HG03025 (cell line): ENCODE data around the gene DNAJC16.

Source experiments
- ATAC-seq: cut with Tn5 transposase; IDR thresholded peaks from one replicate; pipeline ENCODE4 v1.9.1; 2021; ENCODE audit warnings: mild to moderate bottlenecking, moderate library complexity; ENCODE audit not compliant: unreplicated experiment, low FRiP score

The DNAJC16 gene

GRCh38 chr1:15531682-15532081 is 5.0 kb downstream of the DNAJC16 start:
- no peak for ATAC-seq

- no peak for ATAC-seq
Observed at GRCh38 chr1:15538771-15539170, 12.1 kb downstream of the DNAJC16 start.

- no peak for ATAC-seq
Observed at GRCh38 chr1:15540186-15540585, 13.5 kb downstream of the DNAJC16 start.

GRCh38 chr1:15541231-15541792 is 14.7 kb downstream of the DNAJC16 start:
- no peak for ATAC-seq

GRCh38 chr1:15542388-15543250 is 16.0 kb downstream of the DNAJC16 start:
- no peak for ATAC-seq

GRCh38 chr1:15543251-15543588 is 16.6 kb downstream of the DNAJC16 start:
- no peak for ATAC-seq

GRCh38 chr1:15543589-15544568 is 17.2 kb downstream of the DNAJC16 start:
- ATAC-seq: no peak

GRCh38 chr1:15546641-15547040 is 20.0 kb downstream of the DNAJC16 start:
- ATAC-seq: no peak

GRCh38 chr1:15550573-15550972 is 23.9 kb downstream of the DNAJC16 start:
- no peak for ATAC-seq

GRCh38 chr1:15557008-15557407 is 30.4 kb downstream of the DNAJC16 start:
- ATAC-seq: no peak

GRCh38 chr1:15557594-15557993 is 30.9 kb downstream of the DNAJC16 start:
- ATAC-seq: no peak

GRCh38 chr1:15558516-15558915 is 31.9 kb downstream of the DNAJC16 start:
- no peak for ATAC-seq

- no peak for ATAC-seq
Observed at GRCh38 chr1:15559189-15559810, 32.7 kb downstream of the DNAJC16 start.

GRCh38 chr1:15568387-15569073 is 41.9 kb downstream of the DNAJC16 start:
- ATAC-seq: no peak

GRCh38 chr1:15570861-15571260 is 44.2 kb downstream of the DNAJC16 start:
- no peak for ATAC-seq

GRCh38 chr1:15571266-15571665 is 44.6 kb downstream of the DNAJC16 start:
- no peak for ATAC-seq

GRCh38 chr1:15573477-15573876 is 46.8 kb downstream of the DNAJC16 start:
- no peak for ATAC-seq

GRCh38 chr1:15574741-15575140 is 48.1 kb downstream of the DNAJC16 start:
- ATAC-seq: no peak

- no peak for ATAC-seq
Observed at GRCh38 chr1:15575549-15576150, 49.0 kb downstream of the DNAJC16 start.

- ATAC-seq: no peak
Observed at GRCh38 chr1:15577691-15578090, 51.0 kb downstream of the DNAJC16 start.
